NT2/D1 (cell line): ENCODE results near the gene PCARE.

Experiments used
- SUZ12 ChIP-seq: IDR thresholded peaks from 2 replicates; pipeline ENCODE4 v1.6.1; 2011; ENCODE audit not compliant: insufficient read length, insufficient read depth; ENCODE audit errors: extremely low read depth
- ZNF274 ChIP-seq: IDR thresholded peaks from 2 replicates; pipeline ENCODE4 v1.6.1; 2011; ENCODE audit warnings: mild to moderate bottlenecking, low read depth, low read length

DNA sequence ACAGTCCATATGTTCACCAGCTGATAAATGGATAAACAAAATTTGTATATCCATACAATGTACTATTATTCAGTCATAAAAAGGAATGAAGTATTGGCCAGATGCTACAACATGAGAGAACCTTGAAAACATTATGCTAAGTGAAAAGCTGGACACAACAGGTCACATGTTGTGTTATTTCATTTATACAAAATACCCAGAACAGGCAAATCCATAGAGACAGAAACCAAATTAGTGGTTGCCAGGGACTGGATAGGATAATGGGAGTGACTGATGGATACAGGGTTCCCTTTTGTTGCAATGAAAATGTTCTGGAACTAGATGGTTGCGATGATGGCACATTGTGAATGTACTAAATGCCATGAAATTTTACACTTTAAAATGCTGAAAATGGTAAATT, 10.2 kb upstream of the PCARE start:
- TF ChIP-seq SUZ12 (no peak), ZNF274 (no peak)
